HEK293 (cell line): ENCODE data around the gene ZBTB25.

Source experiments
- CTCF ChIA-PET: fragments of 350-600 bp; formaldehyde crosslinking; extraction: SDS; loops from one replicate; lab custom pipeline; 2021; ENCODE audit warnings: antibody characterized with exemption; lab: Yijun Ruan, JAX
- POLR2A ChIA-PET: fragments of 300-600 bp; formaldehyde crosslinking; extraction: SDS; loops from one replicate; lab custom pipeline; 2020; ENCODE audit warnings: antibody characterized with exemption, inconsistent platforms; lab: Yijun Ruan, JAX
- H3K27ac ChIP-seq: fragments of 200-500 bp; sonication (Bioruptor generic); 2 replicates; pipeline ENCODE4 v1.5.1; 2014; ENCODE audit warnings: low read depth, low read length, control low read depth, inconsistent platforms; ENCODE audit errors: extremely low read depth
- H3K36me3 ChIP-seq, 2 experiments: fragments of 200-500 bp in 1 of 2; sonication (Bioruptor generic) in 1 of 2; 1 replicate in 1 of 2; 2 replicates in 1 of 2; pipeline ENCODE4 v1.5.1; 2014 to 2017; ENCODE audit warnings: inconsistent platforms in 2 of 2, low read length in 2 of 2; ENCODE audit not compliant: control insufficient read depth in 2 of 2, insufficient read depth in 1 of 2
- H3K4me1 ChIP-seq: fragments of 200-500 bp; sonication (Bioruptor generic); 2 replicates; pipeline ENCODE4 v1.5.1; 2014; ENCODE audit warnings: mild to moderate bottlenecking, low read length, inconsistent platforms; ENCODE audit not compliant: control insufficient read depth, insufficient read depth
- H3K4me3 ChIP-seq: 2 replicates; pipeline ENCODE4 v1.5.1; 2011; ENCODE audit warnings: low read depth, mild to moderate bottlenecking, control low read depth, low read length, moderate library complexity
- H3K9me3 ChIP-seq: fragments of 200-500 bp; sonication (Bioruptor generic); 2 replicates; pipeline ENCODE4 v1.5.1; 2014; ENCODE audit warnings: low read depth, low read length, inconsistent platforms; ENCODE audit not compliant: control insufficient read depth, insufficient read depth
- SCRT1 ChIP-seq: fragments of 450-650 bp; formaldehyde crosslinking; IDR thresholded peaks from 2 replicates; pipeline ENCODE4 v1.5.1; 2016; ENCODE audit warnings: missing biosample characterization, missing genetic modification characterization, borderline replicate concordance
- SP3 ChIP-seq: fragments of 450-650 bp; formaldehyde crosslinking; IDR thresholded peaks from 2 replicates; pipeline ENCODE4 v1.5.1; 2016; ENCODE audit warnings: missing biosample characterization, missing genetic modification characterization
- ZBTB48 ChIP-seq: fragments of 450-650 bp; formaldehyde crosslinking; IDR thresholded peaks from 2 replicates; pipeline ENCODE4 v1.5.1; 2016; ENCODE audit warnings: missing biosample characterization, missing genetic modification characterization
- ZNF214 ChIP-seq: fragments of 450-650 bp; formaldehyde crosslinking; IDR thresholded peaks from 2 replicates; pipeline ENCODE4 v1.5.1; 2017; ENCODE audit warnings: missing biosample characterization, mild to moderate bottlenecking, missing genetic modification characterization, borderline replicate concordance
- ZNF292 ChIP-seq: fragments of 450-650 bp; formaldehyde crosslinking; IDR thresholded peaks from 2 replicates; pipeline ENCODE4 v1.5.1; 2016; ENCODE audit warnings: low read depth, missing biosample characterization, missing genetic modification characterization, borderline replicate concordance
- ZNF366 ChIP-seq: fragments of 450-650 bp; formaldehyde crosslinking; conservative IDR thresholded peaks from 2 replicates; pipeline ENCODE4 v1.5.1; 2016; ENCODE audit warnings: missing biosample characterization, missing genetic modification characterization
- ZNF426 ChIP-seq: fragments of 450-650 bp; formaldehyde crosslinking; IDR thresholded peaks from 2 replicates; pipeline ENCODE4 v1.5.1; 2017; ENCODE audit warnings: missing biosample characterization, missing genetic modification characterization, mild to moderate bottlenecking, inconsistent platforms, moderate library complexity
- ZNF521 ChIP-seq: fragments of 450-650 bp; formaldehyde crosslinking; IDR thresholded peaks from 2 replicates; pipeline ENCODE4 v1.5.1; 2017; ENCODE audit warnings: missing biosample characterization, mild to moderate bottlenecking, missing genetic modification characterization
- ZNF544 ChIP-seq: fragments of 450-650 bp; formaldehyde crosslinking; IDR thresholded peaks from 2 replicates; pipeline ENCODE4 v1.5.0; 2017; ENCODE audit warnings: missing biosample characterization, missing genetic modification characterization
- ZNF596 ChIP-seq: fragments of 450-650 bp; IDR thresholded peaks from 2 replicates; pipeline ENCODE4 v1.5.0; 2018; ENCODE audit warnings: missing biosample characterization, mild to moderate bottlenecking, missing genetic modification characterization, moderate library complexity
- ZNF621 ChIP-seq: fragments of 450-650 bp; formaldehyde crosslinking; IDR thresholded peaks from 2 replicates; pipeline ENCODE4 v1.5.1; 2017; ENCODE audit warnings: missing biosample characterization, missing genetic modification characterization
- ZNF626 ChIP-seq: fragments of 450-650 bp; sonication (Bioruptor Pico); formaldehyde crosslinking; IDR thresholded peaks from 2 replicates; pipeline ENCODE4 v1.5.1; 2018; ENCODE audit warnings: missing biosample characterization, missing genetic modification characterization, inconsistent platforms
- ZNF664 ChIP-seq: fragments of 450-650 bp; formaldehyde crosslinking; IDR thresholded peaks from 2 replicates; pipeline ENCODE4 v1.5.1; 2016; ENCODE audit warnings: missing biosample characterization, missing genetic modification characterization
- ZNF776 ChIP-seq: fragments of 450-650 bp; formaldehyde crosslinking; IDR thresholded peaks from 2 replicates; pipeline ENCODE4 v1.5.0; 2017; ENCODE audit warnings: missing biosample characterization, missing genetic modification characterization, borderline replicate concordance
- ZNF830 ChIP-seq: fragments of 450-650 bp; IDR thresholded peaks from 2 replicates; pipeline ENCODE4 v1.5.0; 2018; ENCODE audit warnings: missing biosample characterization, missing genetic modification characterization, low read depth, mild to moderate bottlenecking, moderate library complexity
- TF ChIP-seq, protein P1 (sequence below): fragments of 450-650 bp; formaldehyde crosslinking; IDR thresholded peaks from 2 replicates; pipeline ENCODE4 v1.5.1; 2016; ENCODE audit warnings: missing biosample characterization, missing genetic modification characterization
- TF ChIP-seq, protein P2 (sequence below): fragments of 450-650 bp; formaldehyde crosslinking; IDR thresholded peaks from 2 replicates; pipeline ENCODE4 v1.5.1; 2016; ENCODE audit warnings: missing biosample characterization, missing genetic modification characterization, borderline replicate concordance
- TF ChIP-seq, protein P3 (sequence below): fragments of 450-650 bp; formaldehyde crosslinking; IDR thresholded peaks from 2 replicates; pipeline ENCODE4 v1.5.1; 2016; ENCODE audit warnings: missing biosample characterization, missing genetic modification characterization
- TF ChIP-seq, protein P4 (sequence below): fragments of 450-650 bp; formaldehyde crosslinking; IDR thresholded peaks from 2 replicates; pipeline ENCODE4 v1.5.1; 2016; ENCODE audit warnings: missing biosample characterization, missing genetic modification characterization

Gene ZBTB25

DNA sequence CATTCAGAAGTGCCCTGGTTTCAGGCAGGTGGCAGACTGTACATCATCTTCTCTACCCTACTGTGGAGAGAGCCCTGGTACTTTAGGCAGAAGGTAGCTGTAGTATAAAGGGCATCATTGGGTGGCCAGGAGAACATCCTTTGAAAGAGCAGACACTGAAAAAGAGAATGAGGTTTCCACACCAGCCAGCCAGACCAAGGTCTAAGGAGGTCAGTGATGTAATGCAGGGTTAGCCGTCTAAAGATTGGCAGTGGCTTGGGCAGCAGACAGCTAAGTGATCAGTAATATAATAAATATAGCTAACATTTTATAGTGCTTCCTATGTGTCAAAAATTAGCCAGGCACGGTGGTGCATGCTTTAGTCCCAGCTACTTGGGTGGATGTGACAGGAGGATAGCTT lies 12.0 kb downstream of the ZBTB25 start:
- ChIA-PET POLR2A (interaction anchor here (0.6 kb wide), 1 partner anchor 88 kb away, joined by 4 read pairs; no protein-coding TSS in a partner anchor), CTCF (interaction anchor here (0.6 to 1.2 kb wide), 3 partner anchors 9 to 270 kb away, joined by 3 to 4 read pairs (median 4); no protein-coding TSS in a partner anchor)
- no peak for TF ChIP-seq ZNF830 (tag by site-specific recombination)
- no peak for TF ChIP-seq ZBTB48 (tag by site-specific recombination)
- no peak for TF ChIP-seq ZNF596 (tag by site-specific recombination)
- TF ChIP-seq ZNF214 (tag by site-specific recombination) = no peak
- no peak for TF ChIP-seq ZNF776 (tag by site-specific recombination)
- no peak for TF ChIP-seq SCRT1
- TF ChIP-seq ZNF626 (tag by site-specific recombination) = no peak
- TF ChIP-seq ZNF426 (tag by site-specific recombination) = no peak
- TF ChIP-seq, protein P1, sequence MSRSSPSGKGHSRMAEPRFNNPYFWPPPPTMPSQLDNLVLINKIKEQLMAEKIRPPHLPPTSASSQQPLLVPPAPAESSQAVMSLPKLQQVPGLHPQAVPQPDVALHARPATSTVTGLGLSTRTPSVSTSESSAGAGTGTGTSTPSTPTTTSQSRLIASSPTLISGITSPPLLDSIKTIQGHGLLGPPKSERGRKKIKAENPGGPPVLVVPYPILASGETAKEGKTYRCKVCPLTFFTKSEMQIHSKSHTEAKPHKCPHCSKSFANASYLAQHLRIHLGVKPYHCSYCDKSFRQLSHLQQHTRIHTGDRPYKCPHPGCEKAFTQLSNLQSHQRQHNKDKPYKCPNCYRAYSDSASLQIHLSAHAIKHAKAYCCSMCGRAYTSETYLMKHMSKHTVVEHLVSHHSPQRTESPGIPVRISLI (tag by site-specific recombination) = no peak
- TF ChIP-seq ZNF366 = no peak
- TF ChIP-seq ZNF292 (tag by site-specific recombination) = no peak
- TF ChIP-seq SP3 (tag by site-specific recombination) = no peak
- TF ChIP-seq, protein P2, sequence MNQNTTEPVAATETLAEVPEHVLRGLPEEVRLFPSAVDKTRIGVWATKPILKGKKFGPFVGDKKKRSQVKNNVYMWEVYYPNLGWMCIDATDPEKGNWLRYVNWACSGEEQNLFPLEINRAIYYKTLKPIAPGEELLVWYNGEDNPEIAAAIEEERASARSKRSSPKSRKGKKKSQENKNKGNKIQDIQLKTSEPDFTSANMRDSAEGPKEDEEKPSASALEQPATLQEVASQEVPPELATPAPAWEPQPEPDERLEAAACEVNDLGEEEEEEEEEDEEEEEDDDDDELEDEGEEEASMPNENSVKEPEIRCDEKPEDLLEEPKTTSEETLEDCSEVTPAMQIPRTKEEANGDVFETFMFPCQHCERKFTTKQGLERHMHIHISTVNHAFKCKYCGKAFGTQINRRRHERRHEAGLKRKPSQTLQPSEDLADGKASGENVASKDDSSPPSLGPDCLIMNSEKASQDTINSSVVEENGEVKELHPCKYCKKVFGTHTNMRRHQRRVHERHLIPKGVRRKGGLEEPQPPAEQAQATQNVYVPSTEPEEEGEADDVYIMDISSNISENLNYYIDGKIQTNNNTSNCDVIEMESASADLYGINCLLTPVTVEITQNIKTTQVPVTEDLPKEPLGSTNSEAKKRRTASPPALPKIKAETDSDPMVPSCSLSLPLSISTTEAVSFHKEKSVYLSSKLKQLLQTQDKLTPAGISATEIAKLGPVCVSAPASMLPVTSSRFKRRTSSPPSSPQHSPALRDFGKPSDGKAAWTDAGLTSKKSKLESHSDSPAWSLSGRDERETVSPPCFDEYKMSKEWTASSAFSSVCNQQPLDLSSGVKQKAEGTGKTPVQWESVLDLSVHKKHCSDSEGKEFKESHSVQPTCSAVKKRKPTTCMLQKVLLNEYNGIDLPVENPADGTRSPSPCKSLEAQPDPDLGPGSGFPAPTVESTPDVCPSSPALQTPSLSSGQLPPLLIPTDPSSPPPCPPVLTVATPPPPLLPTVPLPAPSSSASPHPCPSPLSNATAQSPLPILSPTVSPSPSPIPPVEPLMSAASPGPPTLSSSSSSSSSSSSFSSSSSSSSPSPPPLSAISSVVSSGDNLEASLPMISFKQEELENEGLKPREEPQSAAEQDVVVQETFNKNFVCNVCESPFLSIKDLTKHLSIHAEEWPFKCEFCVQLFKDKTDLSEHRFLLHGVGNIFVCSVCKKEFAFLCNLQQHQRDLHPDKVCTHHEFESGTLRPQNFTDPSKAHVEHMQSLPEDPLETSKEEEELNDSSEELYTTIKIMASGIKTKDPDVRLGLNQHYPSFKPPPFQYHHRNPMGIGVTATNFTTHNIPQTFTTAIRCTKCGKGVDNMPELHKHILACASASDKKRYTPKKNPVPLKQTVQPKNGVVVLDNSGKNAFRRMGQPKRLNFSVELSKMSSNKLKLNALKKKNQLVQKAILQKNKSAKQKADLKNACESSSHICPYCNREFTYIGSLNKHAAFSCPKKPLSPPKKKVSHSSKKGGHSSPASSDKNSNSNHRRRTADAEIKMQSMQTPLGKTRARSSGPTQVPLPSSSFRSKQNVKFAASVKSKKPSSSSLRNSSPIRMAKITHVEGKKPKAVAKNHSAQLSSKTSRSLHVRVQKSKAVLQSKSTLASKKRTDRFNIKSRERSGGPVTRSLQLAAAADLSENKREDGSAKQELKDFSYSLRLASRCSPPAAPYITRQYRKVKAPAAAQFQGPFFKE (tag by site-specific recombination) = no peak
- no peak for TF ChIP-seq ZNF664 (tag by site-specific recombination)
- TF ChIP-seq ZNF521 (tag by site-specific recombination) = no peak
- no peak for TF ChIP-seq ZNF621 (tag by site-specific recombination)
- no peak for TF ChIP-seq ZNF544 (tag by site-specific recombination)
- TF ChIP-seq, protein P3, sequence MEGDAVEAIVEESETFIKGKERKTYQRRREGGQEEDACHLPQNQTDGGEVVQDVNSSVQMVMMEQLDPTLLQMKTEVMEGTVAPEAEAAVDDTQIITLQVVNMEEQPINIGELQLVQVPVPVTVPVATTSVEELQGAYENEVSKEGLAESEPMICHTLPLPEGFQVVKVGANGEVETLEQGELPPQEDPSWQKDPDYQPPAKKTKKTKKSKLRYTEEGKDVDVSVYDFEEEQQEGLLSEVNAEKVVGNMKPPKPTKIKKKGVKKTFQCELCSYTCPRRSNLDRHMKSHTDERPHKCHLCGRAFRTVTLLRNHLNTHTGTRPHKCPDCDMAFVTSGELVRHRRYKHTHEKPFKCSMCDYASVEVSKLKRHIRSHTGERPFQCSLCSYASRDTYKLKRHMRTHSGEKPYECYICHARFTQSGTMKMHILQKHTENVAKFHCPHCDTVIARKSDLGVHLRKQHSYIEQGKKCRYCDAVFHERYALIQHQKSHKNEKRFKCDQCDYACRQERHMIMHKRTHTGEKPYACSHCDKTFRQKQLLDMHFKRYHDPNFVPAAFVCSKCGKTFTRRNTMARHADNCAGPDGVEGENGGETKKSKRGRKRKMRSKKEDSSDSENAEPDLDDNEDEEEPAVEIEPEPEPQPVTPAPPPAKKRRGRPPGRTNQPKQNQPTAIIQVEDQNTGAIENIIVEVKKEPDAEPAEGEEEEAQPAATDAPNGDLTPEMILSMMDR (tag by site-specific recombination) = no peak
- TF ChIP-seq, protein P4, sequence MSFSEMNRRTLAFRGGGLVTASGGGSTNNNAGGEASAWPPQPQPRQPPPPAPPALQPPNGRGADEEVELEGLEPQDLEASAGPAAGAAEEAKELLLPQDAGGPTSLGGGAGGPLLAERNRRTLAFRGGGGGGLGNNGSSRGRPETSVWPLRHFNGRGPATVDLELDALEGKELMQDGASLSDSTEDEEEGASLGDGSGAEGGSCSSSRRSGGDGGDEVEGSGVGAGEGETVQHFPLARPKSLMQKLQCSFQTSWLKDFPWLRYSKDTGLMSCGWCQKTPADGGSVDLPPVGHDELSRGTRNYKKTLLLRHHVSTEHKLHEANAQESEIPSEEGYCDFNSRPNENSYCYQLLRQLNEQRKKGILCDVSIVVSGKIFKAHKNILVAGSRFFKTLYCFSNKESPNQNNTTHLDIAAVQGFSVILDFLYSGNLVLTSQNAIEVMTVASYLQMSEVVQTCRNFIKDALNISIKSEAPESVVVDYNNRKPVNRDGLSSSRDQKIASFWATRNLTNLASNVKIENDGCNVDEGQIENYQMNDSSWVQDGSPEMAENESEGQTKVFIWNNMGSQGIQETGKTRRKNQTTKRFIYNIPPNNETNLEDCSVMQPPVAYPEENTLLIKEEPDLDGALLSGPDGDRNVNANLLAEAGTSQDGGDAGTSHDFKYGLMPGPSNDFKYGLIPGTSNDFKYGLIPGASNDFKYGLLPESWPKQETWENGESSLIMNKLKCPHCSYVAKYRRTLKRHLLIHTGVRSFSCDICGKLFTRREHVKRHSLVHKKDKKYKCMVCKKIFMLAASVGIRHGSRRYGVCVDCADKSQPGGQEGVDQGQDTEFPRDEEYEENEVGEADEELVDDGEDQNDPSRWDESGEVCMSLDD (tag by site-specific recombination) = no peak
- H3K27ac ChIP-seq = no peak overlapping the region
- H3K36me3 ChIP-seq = peaks cover 31 to 45% of the 10 kb centered on the region in 2 experiments
- H3K4me3 ChIP-seq = no peak overlapping the region
- H3K9me3 ChIP-seq = no peaks in the 10 kb centered on the region
- no peaks in the 10 kb centered on the region for H3K4me1 ChIP-seq
